ENCODE measurements around the gene AMBP. TPM values are rescaled to one million over a fixed set of nuclear protein-coding genes. Genes with fewer than 3 reads are reported as not detected.

Gene AMBP
- total RNA-seq, 1 experiment from 2014 or later = 0.20 TPM

DNA sequence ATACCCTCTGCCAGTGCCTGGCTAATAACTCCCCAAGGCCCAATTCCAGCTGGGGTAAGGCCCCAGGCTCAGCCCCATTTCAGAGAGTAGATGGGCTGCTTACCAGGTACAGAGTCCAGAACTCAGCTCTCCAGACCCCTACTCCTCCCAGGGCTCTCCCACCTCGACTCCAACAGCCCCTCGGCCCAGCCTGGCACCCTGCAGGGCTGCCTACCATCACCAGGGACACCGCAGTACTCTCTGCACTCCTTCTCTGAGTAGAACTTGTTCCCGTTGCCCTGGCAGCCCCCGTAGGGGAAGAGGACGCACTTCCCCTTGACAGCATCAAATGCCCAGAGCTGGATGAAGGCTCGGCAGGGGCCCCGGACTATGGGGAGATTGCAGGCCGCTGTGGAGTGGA lies 17.4 kb downstream of the AMBP start:
- Histone ChIP-seq H4K91ac (ENCODE audit: insufficient read length, low read depth, low read length) (no peak overlapping the region), H3K9ac (ENCODE audit: extremely low read depth, insufficient read length, low read length) (no peak overlapping the region), H4K8ac (replicated peaks; ENCODE audit: insufficient read length, low read depth, low read length) (no peak overlapping the region), H3K4me1 (ENCODE audit: insufficient read depth, low read length) (no peaks in the 10 kb centered on the region), H2BK12ac (ENCODE audit: insufficient read length, low read depth, low read length) (no peak overlapping the region), H3K9me3 (ENCODE audit: control insufficient read depth, low read depth, low read length) (no peaks in the 10 kb centered on the region), H3T11ph (ENCODE audit: low read length) (no peak overlapping the region), H2BK15ac (ENCODE audit: low read depth, low read length) (no peak overlapping the region), H2BK5ac (ENCODE audit: insufficient read length, low read length) (no peak overlapping the region), H4K20me1 (ENCODE audit: control insufficient read depth, insufficient read depth, insufficient read length) (no peaks in the 10 kb centered on the region), H3K23me2 (ENCODE audit: insufficient read length, low read depth, low read length, poor library complexity, severe bottlenecking) (no peaks in the 10 kb centered on the region), H3K27me3 (ENCODE audit: insufficient read depth, low read length) (no peaks in the 10 kb centered on the region), H3K27ac (ENCODE audit: insufficient read length, low read depth, low read length) (no peak overlapping the region), H3K56ac (ENCODE audit: insufficient read length, low read depth, low read length) (no peak overlapping the region), H3K4me2 (ENCODE audit: insufficient read depth, insufficient read length, low read length) (no peak overlapping the region), H3K18ac (ENCODE audit: insufficient read length, low read depth, low read length) (no peak overlapping the region), H3K23ac (ENCODE audit: insufficient read length, low read depth, low read length) (no peak overlapping the region), H2AFZ (ENCODE audit: low read length) (no peak overlapping the region), H3K14ac (ENCODE audit: insufficient read depth, low read length) (no peak overlapping the region), H3K79me2 (ENCODE audit: insufficient read depth, low read length) (no peaks in the 10 kb centered on the region), H3K79me1 (ENCODE audit: insufficient read depth, low read depth, low read length, poor library complexity, severe bottlenecking) (no peaks in the 10 kb centered on the region), H4K5ac (ENCODE audit: insufficient read length, low read depth, low read length) (no peak overlapping the region), H2BK20ac (ENCODE audit: low read depth, low read length, poor library complexity, severe bottlenecking) (no peak overlapping the region), H3K4ac (ENCODE audit: low read depth, low read length) (no peak overlapping the region), H2AK5ac (ENCODE audit: insufficient read length, low read length) (no peak overlapping the region), H2BK120ac (ENCODE audit: low read depth, low read length, poor library complexity, severe bottlenecking) (no peak overlapping the region)
- Mint-ChIP-seq H3K9me3 (no peaks in the 10 kb centered on the region; a peak in 1 of 5 replicates), H3K4me3 (no peak overlapping the region; a peak in 1 of 5 replicates), H3K27me3 (ENCODE audit: low read depth) (peaks cover 10% of the 10 kb centered on the region), H3K27ac (no peak overlapping the region), H3K4me1 (peaks cover 0 to 7% of the 10 kb centered on the region in 2 experiments; a peak in 2 of 4 replicates), H3K36me3 (ENCODE audit: insufficient read depth in 1 of 3, low read depth in 3 of 3) (peaks cover 0 to 17% (median 3%) of the 10 kb centered on the region in 3 experiments; a peak in 4 of 7 replicates)
- no peak for TF ChIP-seq CTCF (conservative IDR thresholded peaks at IDR 0.05)
- DNase-seq = no peak
- WGBS (ENCODE audit: extremely low coverage, insufficient read length, low lambda C conversion rate) = no CpG with 5 or more reads among the region's 9 CpGs
